Measurements from ENCODE around the gene KLK7.
"Not testable (repeated sequence)": the region's sequence is repeated elsewhere in the genome, so short reads cannot be mapped to it uniquely, and the experiment has no call there.

KLK7 gene

GRCh38 chr19:51010066-51010795, 26.5 kb upstream of the KLK7 start:
- no peak for DNase-seq

- no peak for DNase-seq
These were observed 25.6 kb upstream of the KLK7 start for GRCh38 chr19:51009061-51009891.

GRCh38 chr19:51007488-51007887, 23.8 kb upstream of the KLK7 start:
- DNase-seq: no peak

GRCh38 chr19:51006406-51006805, 22.7 kb upstream of the KLK7 start:
- no peak for DNase-seq

GRCh38 chr19:51005248-51005647, 21.5 kb upstream of the KLK7 start:
- DNase-seq: no peak

GRCh38 chr19:51003316-51003715, 19.6 kb upstream of the KLK7 start:
- DNase-seq: no peak

GRCh38 chr19:51002542-51003311, 19.0 kb upstream of the KLK7 start:
- DNase-seq: no peak

GRCh38 chr19:51002089-51002532, 18.4 kb upstream of the KLK7 start:
- no peak for DNase-seq

GRCh38 chr19:51001515-51001914, 17.8 kb upstream of the KLK7 start, which contains the start of gene KLK8:
TSS of gene KLK8 (minus strand) at chr19:51001604. CDS start at chr19:51001167, 437 bp downstream.
- no peak for DNase-seq

- no peak for DNase-seq
These were observed 17.3 kb upstream of the KLK7 start for GRCh38 chr19:51000981-51001380.

- DNase-seq: no peak
These were observed 16.7 kb upstream of the KLK7 start for GRCh38 chr19:51000426-51000825.

GRCh38 chr19:50998686-50999085, 15.0 kb upstream of the KLK7 start:
- DNase-seq: no peak

- DNase-seq: no peak
These were observed 14.3 kb upstream of the KLK7 start for GRCh38 chr19:50998061-50998460.

- DNase-seq: no peak
These were observed 10.4 kb upstream of the KLK7 start for GRCh38 chr19:50994129-50994528.

GRCh38 chr19:50992666-50993035, 8.9 kb upstream of the KLK7 start:
- DNase-seq: no peak

GRCh38 chr19:50984416-50984815, 699 bp upstream of the KLK7 start:
- DNase-seq: not testable (repeated sequence)

- no peak for DNase-seq
These were observed 1.5 kb downstream of the KLK7 start for GRCh38 chr19:50982186-50982585.

- DNase-seq: no peak
These were observed 2.0 kb downstream of the KLK7 start for GRCh38 chr19:50981587-50982146.

- no peak for DNase-seq
These were observed 3.5 kb downstream of the KLK7 start for GRCh38 chr19:50980208-50980607.

- no peak for DNase-seq
These were observed 4.0 kb downstream of the KLK7 start for GRCh38 chr19:50979758-50980157.

- DNase-seq: no peak
These were observed 4.8 kb downstream of the KLK7 start for GRCh38 chr19:50978772-50979390.

GRCh38 chr19:50977626-50978025, 6.1 kb downstream of the KLK7 start:
- no peak for DNase-seq

- no peak for DNase-seq
These were observed 8.0 kb downstream of the KLK7 start for GRCh38 chr19:50975766-50976165.

All from NCI-H1105 (cell line).